H1 (cell line): Measurements from ENCODE around the gene ADARB2. TPM values are rescaled to one million over a fixed set of nuclear protein-coding genes. Genes with fewer than 3 reads are reported as not detected.

Source experiments
- CTCF ChIA-PET: fragments of 300-600 bp; sonication (Branson Sonifier 250); formaldehyde crosslinking; loops from one replicate; lab custom pipeline; 2021; ENCODE audit not compliant: partially characterized antibody; lab: Charles Lee
- POLR2A ChIA-PET: fragments of 300-600 bp; sonication (Branson Sonifier 250); formaldehyde crosslinking; loops from one replicate; lab custom pipeline; 2021; ENCODE audit warnings: inconsistent platforms; ENCODE audit not compliant: partially characterized antibody; lab: Charles Lee
- DNase-seq, 2 experiments: peaks; one replicate each; pipeline versions ENCODE4 v3.0.0 to v3.0.0-alpha.2; 2010 to 2022; ENCODE audit warnings: low spot score in 2 of 2, low read depth in 1 of 2, mixed read lengths in 1 of 2
- FAIRE-seq: peaks from 2 replicates; lab custom pipeline; 2011; peaks lifted over from hg19 to GRCh38; lab: Jason Lieb, UNC
- H2AFZ ChIP-seq: 2 replicates; pipeline ENCODE4 v1.8.1; 2012; ENCODE audit warnings: low read length, inconsistent platforms
- H2AK5ac ChIP-seq: 2 replicates; pipeline ENCODE4 v1.6.1; 2013; ENCODE audit warnings: low read depth, low read length
- H2BK120ac ChIP-seq: replicated peaks from 2 replicates; pipeline ENCODE3; 2013; ENCODE audit warnings: low read depth, low read length, inconsistent platforms
- H2BK12ac ChIP-seq: 2 replicates; pipeline ENCODE4 v1.6.1; 2013; ENCODE audit warnings: low read depth, low read length
- H2BK15ac ChIP-seq: 2 replicates; pipeline ENCODE4 v1.6.1; 2013; ENCODE audit warnings: low read length
- H2BK20ac ChIP-seq: 2 replicates; pipeline ENCODE4 v1.6.1; 2013; ENCODE audit warnings: low read length
- H2BK5ac ChIP-seq: 2 replicates; pipeline ENCODE4 v1.6.1; 2013; ENCODE audit warnings: low read depth, low read length
- H3K14ac ChIP-seq: 2 replicates; pipeline ENCODE4 v1.6.1; 2013; ENCODE audit warnings: inconsistent platforms; ENCODE audit not compliant: insufficient read length
- H3K18ac ChIP-seq: 2 replicates; pipeline ENCODE4 v1.6.1; 2013; ENCODE audit warnings: low read length; ENCODE audit errors: extremely low read depth
- H3K23ac ChIP-seq: 2 replicates; pipeline ENCODE4 v1.6.1; 2013; ENCODE audit warnings: inconsistent platforms; ENCODE audit not compliant: insufficient read length
- H3K23me2 ChIP-seq: 2 replicates; pipeline ENCODE4 v1.6.1; 2013; ENCODE audit warnings: low read depth, low read length
- H3K27ac ChIP-seq: 2 replicates; pipeline ENCODE4 v1.6.1; 2011; ENCODE audit warnings: low read depth, low read length, inconsistent platforms
- H3K27me3 ChIP-seq, 4 experiments: replicated peaks in 1 of 4; 1 replicate in 1 of 4; 2 replicates in 3 of 4; pipeline versions ENCODE4 v1.6.1 to v1.8.1; 2011 to 2013; ENCODE audit warnings: low read length in 3 of 4, mild to moderate bottlenecking in 3 of 4, inconsistent platforms in 2 of 4, mixed read lengths in 2 of 4, moderate library complexity in 1 of 4; ENCODE audit not compliant: control insufficient read depth in 3 of 4, insufficient read depth in 3 of 4; ENCODE audit errors: extremely low read depth in 1 of 4
- H3K36me3 ChIP-seq, 4 experiments: 2 replicates each; pipeline versions ENCODE4 v1.6.1 to v1.8.1; 2011 to 2013; ENCODE audit warnings: mild to moderate bottlenecking in 4 of 4, low read length in 3 of 4, moderate library complexity in 2 of 4, control low read depth in 1 of 4, inconsistent platforms in 1 of 4; ENCODE audit not compliant: insufficient read depth in 4 of 4, control insufficient read depth in 2 of 4
- H3K4ac ChIP-seq: replicated peaks from 2 replicates; pipeline ENCODE3; 2013; ENCODE audit warnings: low read length, low read depth, mixed read lengths, inconsistent platforms; ENCODE audit not compliant: insufficient read length
- H3K4me1 ChIP-seq, 4 experiments: replicated peaks in 1 of 4; 1 replicate in 1 of 4; 2 replicates in 3 of 4; pipeline versions ENCODE4 v1.6.1 to v1.8.1; 2011 to 2013; ENCODE audit warnings: low read length in 3 of 4, inconsistent platforms in 2 of 4, mixed read lengths in 1 of 4; ENCODE audit not compliant: insufficient read depth in 4 of 4, control insufficient read depth in 3 of 4
- H3K4me2 ChIP-seq, 2 experiments: 2 replicates each; pipeline versions ENCODE4 v1.6.1 to v1.8.1; 2011 to 2013; ENCODE audit warnings: low read depth in 2 of 2, low read length in 2 of 2, control low read depth in 1 of 2, inconsistent platforms in 1 of 2, mild to moderate bottlenecking in 1 of 2; ENCODE audit not compliant: insufficient read depth in 1 of 2
- H3K4me3 ChIP-seq, 4 experiments: fragments of 200-600, 300-600 bp in 1 of 4; sonication (generic), shearing (Covaris generic), sonication (Bioruptor Twin) in 1 of 4; 2 replicates each; pipeline versions ENCODE4 v1.5.1 to v1.8.1; 2011 to 2016; ENCODE audit warnings: low read length in 4 of 4, low read depth in 3 of 4, control low read depth in 2 of 4, inconsistent platforms in 2 of 4, mild to moderate bottlenecking in 2 of 4, mixed read lengths in 1 of 4, moderate library complexity in 1 of 4; ENCODE audit not compliant: insufficient read depth in 2 of 4; ENCODE audit errors: extremely low read depth in 1 of 4
- H3K56ac ChIP-seq: replicated peaks from 2 replicates; pipeline ENCODE3; 2013; ENCODE audit warnings: low read depth, mild to moderate bottlenecking, mixed read lengths, low read length, inconsistent platforms; ENCODE audit not compliant: insufficient read length
- H3K79me1 ChIP-seq: 2 replicates; pipeline ENCODE4 v1.6.1; 2013; ENCODE audit warnings: low read depth, low read length, control low read depth
- H3K79me2 ChIP-seq, 2 experiments: 2 replicates each; pipeline versions ENCODE4 v1.6.1 to v1.8.1; 2012 to 2013; ENCODE audit warnings: low read length in 2 of 2, mild to moderate bottlenecking in 2 of 2, inconsistent platforms in 1 of 2; ENCODE audit not compliant: insufficient read depth in 2 of 2, control insufficient read depth in 1 of 2
- H3K9ac ChIP-seq, 4 experiments: replicated peaks in 1 of 4; 1 replicate in 1 of 4; 2 replicates in 3 of 4; pipeline versions ENCODE4 v1.6.1 to v1.8.1; 2011 to 2013; ENCODE audit warnings: low read depth in 3 of 4, low read length in 3 of 4, control low read depth in 2 of 4, mild to moderate bottlenecking in 2 of 4, moderate library complexity in 2 of 4, inconsistent platforms in 1 of 4; ENCODE audit errors: extremely low read depth in 1 of 4
- H3K9me3 ChIP-seq, 2 experiments: 2 replicates each; pipeline versions ENCODE4 v1.6.1 to v1.8.1; 2012 to 2013; ENCODE audit warnings: mild to moderate bottlenecking in 2 of 2, moderate library complexity in 2 of 2, control low read depth in 1 of 2, inconsistent platforms in 1 of 2, low read depth in 1 of 2, low read length in 1 of 2, mixed read lengths in 1 of 2; ENCODE audit not compliant: insufficient read depth in 2 of 2
- H4K20me1 ChIP-seq, 2 experiments: replicated peaks in 1 of 2; 2 replicates each; pipeline versions ENCODE3 to v1.8.1; 2011 to 2013; ENCODE audit warnings: inconsistent platforms in 2 of 2, low read length in 2 of 2, mild to moderate bottlenecking in 1 of 2; ENCODE audit not compliant: insufficient read depth in 2 of 2, control insufficient read depth in 1 of 2
- H4K5ac ChIP-seq: 2 replicates; pipeline ENCODE4 v1.6.1; 2013; ENCODE audit warnings: low read length, low read depth, mixed read lengths, inconsistent platforms; ENCODE audit not compliant: insufficient read length
- H4K8ac ChIP-seq: 2 replicates; pipeline ENCODE4 v1.8.0; 2013; ENCODE audit warnings: mild to moderate bottlenecking, moderate library complexity, low read length, inconsistent platforms; ENCODE audit not compliant: insufficient read depth; ENCODE audit errors: extremely low read depth
- H4K91ac ChIP-seq: replicated peaks from 2 replicates; pipeline ENCODE3; 2013; ENCODE audit warnings: low read length, mixed read lengths, inconsistent platforms; ENCODE audit not compliant: insufficient read length
- ASH2L ChIP-seq: fragments of 200-600, 300-600 bp; sonication (generic); IDR thresholded peaks from one replicate; pipeline ENCODE4 v1.7.1; 2017; ENCODE audit warnings: low read length
- BACH1 ChIP-seq: IDR thresholded peaks from 2 replicates; pipeline ENCODE4 v1.6.1; 2012; ENCODE audit warnings: low read length, improper control_type of control experiment
- BCL11A ChIP-seq, 2 experiments: IDR thresholded peaks; one replicate each; pipeline ENCODE4 v1.6.1; 2011; ENCODE audit warnings: low read depth in 2 of 2, low read length in 2 of 2, mild to moderate bottlenecking in 2 of 2
- EGR1 ChIP-seq: IDR thresholded peaks from 2 replicates; pipeline ENCODE4 v1.6.1; 2011; ENCODE audit warnings: low read depth, low read length, borderline replicate concordance
- FOSL1 ChIP-seq: IDR thresholded peaks from 2 replicates; pipeline ENCODE4 v1.6.1; 2011; ENCODE audit warnings: mild to moderate bottlenecking, low read depth, low read length, moderate library complexity; ENCODE audit not compliant: insufficient read depth
- HDAC2 ChIP-seq, 2 experiments: fragments of 300-600 bp in 1 of 2; sonication (generic) in 1 of 2; IDR thresholded peaks; 2 replicates each; pipeline ENCODE4 v1.6.1; 2011 to 2012; ENCODE audit warnings: low read depth in 2 of 2, low read length in 2 of 2, mild to moderate bottlenecking in 2 of 2, moderate library complexity in 2 of 2, borderline replicate concordance in 1 of 2, inconsistent platforms in 1 of 2
- KDM1A ChIP-seq: fragments of 200-600, 300-600 bp; sonication (generic); IDR thresholded peaks from 2 replicates; pipeline ENCODE4 v1.7.1; 2016; ENCODE audit warnings: mild to moderate bottlenecking, low read length, borderline replicate concordance
- POU5F1 ChIP-seq: IDR thresholded peaks from 2 replicates; pipeline ENCODE4 v1.6.1; 2011; ENCODE audit warnings: low read depth, mild to moderate bottlenecking, low read length, moderate library complexity
- SAP30 ChIP-seq: fragments of 300-600 bp; sonication (generic); IDR thresholded peaks from 2 replicates; pipeline ENCODE4 v1.7.1; 2012; ENCODE audit warnings: low read length, moderate library complexity, mild to moderate bottlenecking, inconsistent platforms; ENCODE audit not compliant: insufficient read depth, insufficient replicate concordance
- TAF1 ChIP-seq: IDR thresholded peaks from 2 replicates; pipeline ENCODE4 v1.6.1; 2011; ENCODE audit warnings: mild to moderate bottlenecking, low read depth, low read length
- WGBS, 2 experiments: shearing (Covaris generic) in 1 of 2; methylation state at CpG; one replicate each; pipeline versions ENCODE4 v1.1.6 to v1.1.7; 2013 to 2015; ENCODE audit warnings: low lambda C conversion rate in 2 of 2, mixed read lengths in 2 of 2, inconsistent platforms in 1 of 2, low coverage in 1 of 2, missing lambda C conversion rate in 1 of 2; ENCODE audit not compliant: insufficient replicate concordance in 2 of 2, insufficient coverage in 1 of 2, insufficient read length in 1 of 2; ENCODE audit errors: extremely low coverage in 1 of 2, missing lambda C conversion rate in 1 of 2; 5-methylcytosine and 5-hydroxymethylcytosine counted together
- polyA plus RNA-seq, 7 experiments: library from polyadenylated mRNA; depleted of rRNA in 3 of 7; stranded (reverse) in 5 of 7; unstranded in 2 of 7; fragments of >200 nt in 5 of 7; fragments of 200-250 nt in 2 of 7; gene quantifications; 1 replicate in 5 of 7; 2 replicates in 1 of 7; 4 replicates in 1 of 7; pipeline versions ENCODE4 v1.2.1 to v1.2.3, GENCODE V29; 2011 to 2013; ENCODE audit warnings: missing spikeins in 2 of 7, mixed read lengths in 2 of 7
- total RNA-seq: library from RNA; stranded (reverse); fragmentation: NEBNext Ultra II Directional; extraction: Animal tissue kit (Norgen Biotek cat#: 25700); gene quantifications from 2 replicates; pipeline ENCODE4 v1.2.1, GENCODE V29; 2021
- TF ChIP-seq, protein P1 (sequence below): IDR thresholded peaks from 2 replicates; pipeline ENCODE4 v1.6.1; 2011; ENCODE audit warnings: low read length, improper control_type of control experiment
- TF ChIP-seq, protein P2 (sequence below): IDR thresholded peaks from 2 replicates; pipeline ENCODE4 v1.6.1; 2011; ENCODE audit warnings: low read depth, mild to moderate bottlenecking, low read length; ENCODE audit not compliant: insufficient read depth

The ADARB2 gene
- total and polyA plus RNA-seq, 2 of the 8 experiments (the other 6 are each of a cell fraction or from before 2014, with no cell fraction given), result 2.2 to 2.8 TPM

DNA sequence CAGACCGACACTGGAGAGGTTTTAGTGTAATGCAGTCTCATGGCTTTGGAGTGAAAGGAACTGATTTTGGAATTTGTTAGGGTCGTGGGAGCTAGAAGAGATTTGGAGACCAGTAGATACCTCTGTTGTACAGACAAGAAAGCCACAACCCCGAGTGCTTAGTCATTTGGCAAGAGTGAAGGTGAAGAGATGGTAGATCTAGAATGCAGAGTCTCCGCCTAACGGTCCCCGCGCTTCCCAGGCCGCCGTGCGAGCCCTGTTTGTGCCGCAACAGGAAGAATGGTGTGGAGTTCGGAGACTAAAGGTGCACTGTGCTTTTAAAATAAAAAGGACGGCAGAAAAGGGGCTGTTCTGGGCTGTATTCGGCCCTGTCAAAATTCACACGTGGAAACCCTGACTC, 186.7 kb downstream of the ADARB2 start:
- no peak overlapping the region for H3K23ac ChIP-seq
- H3K27me3 ChIP-seq, result peaks cover 0 to 2% (median 0%) of the 10 kb centered on the region in 4 experiments; a peak in 2 of 7 replicates
- no peak overlapping the region for H2BK5ac ChIP-seq
- H4K8ac ChIP-seq, result no peak overlapping the region
- H2BK15ac ChIP-seq, result no peak overlapping the region
- H2AK5ac ChIP-seq, result no peak overlapping the region
- no peak overlapping the region for H3K18ac ChIP-seq
- no peaks in the 10 kb centered on the region for H3K23me2 ChIP-seq
- no peak overlapping the region for H2BK20ac ChIP-seq
- H3K9ac ChIP-seq, result no peak overlapping the region
- no peak overlapping the region for H2BK120ac ChIP-seq
- H3K4ac ChIP-seq, result no peak overlapping the region
- H3K9me3 ChIP-seq, result peaks cover 0 to 8% of the 10 kb centered on the region in 2 experiments; a peak in 2 of 4 replicates
- no peak overlapping the region for H4K5ac ChIP-seq
- H3K14ac ChIP-seq, result no peak overlapping the region
- no peak overlapping the region for H3K27ac ChIP-seq
- no peaks in the 10 kb centered on the region for H4K20me1 ChIP-seq
- 91% methylated on average over 15 of the region's 15 CpGs; no CpG with 5 or more reads in 1 of the 2 experiments for WGBS, 2 experiments
- H3K79me1 ChIP-seq, result no peaks in the 10 kb centered on the region
- no peak overlapping the region for H2AFZ ChIP-seq
- H3K4me2 ChIP-seq, result no peak overlapping the region
- H3K4me1 ChIP-seq, result no peaks in the 10 kb centered on the region; a peak in 1 of 7 replicates
- DNase-seq (no peak), FAIRE-seq (no peak)
- no peak overlapping the region for H2BK12ac ChIP-seq
- no peak overlapping the region for H4K91ac ChIP-seq
- ChIA-PET POLR2A (no interaction called here), CTCF (interaction anchor here (1.3 kb wide), 1 partner anchor 31 kb away, joined by 5 read pairs; no protein-coding TSS in a partner anchor)
- H3K36me3 ChIP-seq, result no peaks in the 10 kb centered on the region
- no peaks in the 10 kb centered on the region for H3K79me2 ChIP-seq
- no peak overlapping the region for H3K56ac ChIP-seq
- no peak overlapping the region for H3K4me3 ChIP-seq
- TF ChIP-seq, protein P1, sequence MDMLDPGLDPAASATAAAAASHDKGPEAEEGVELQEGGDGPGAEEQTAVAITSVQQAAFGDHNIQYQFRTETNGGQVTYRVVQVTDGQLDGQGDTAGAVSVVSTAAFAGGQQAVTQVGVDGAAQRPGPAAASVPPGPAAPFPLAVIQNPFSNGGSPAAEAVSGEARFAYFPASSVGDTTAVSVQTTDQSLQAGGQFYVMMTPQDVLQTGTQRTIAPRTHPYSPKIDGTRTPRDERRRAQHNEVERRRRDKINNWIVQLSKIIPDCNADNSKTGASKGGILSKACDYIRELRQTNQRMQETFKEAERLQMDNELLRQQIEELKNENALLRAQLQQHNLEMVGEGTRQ, result no peak
- TF ChIP-seq SAP30 (no peak), BCL11A (IDR thresholded peaks at IDR 0.05; ENCODE audit: low read depth in 2 of 2, low read length in 2 of 2) (no peak), BACH1 (no peak), HDAC2 (IDR thresholded peaks at IDR 0.05; ENCODE audit: borderline replicate concordance in 1 of 2, low read depth in 2 of 2, low read length in 2 of 2) (no peak), TAF1 (no peak), FOSL1 (no peak), KDM1A (no peak), POU5F1 (no peak), ASH2L (no peak), EGR1 (no peak)
- TF ChIP-seq, protein P2, sequence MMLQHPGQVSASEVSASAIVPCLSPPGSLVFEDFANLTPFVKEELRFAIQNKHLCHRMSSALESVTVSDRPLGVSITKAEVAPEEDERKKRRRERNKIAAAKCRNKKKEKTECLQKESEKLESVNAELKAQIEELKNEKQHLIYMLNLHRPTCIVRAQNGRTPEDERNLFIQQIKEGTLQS, result no peak
